HEK293 (cell line): ENCODE results near the gene NPAS1.

Source experiments
- CTCF ChIA-PET: fragments of 350-600 bp; formaldehyde crosslinking; extraction: SDS; loops from one replicate; lab custom pipeline; 2021; ENCODE audit warnings: antibody characterized with exemption; lab: Yijun Ruan, JAX
- POLR2A ChIA-PET: fragments of 300-600 bp; formaldehyde crosslinking; extraction: SDS; loops from one replicate; lab custom pipeline; 2020; ENCODE audit warnings: antibody characterized with exemption, inconsistent platforms; lab: Yijun Ruan, JAX
- H3K27ac ChIP-seq: fragments of 200-500 bp; sonication (Bioruptor generic); 2 replicates; pipeline ENCODE4 v1.5.1; 2014; ENCODE audit warnings: low read depth, low read length, control low read depth, inconsistent platforms; ENCODE audit errors: extremely low read depth
- H3K36me3 ChIP-seq, 2 experiments: fragments of 200-500 bp in 1 of 2; sonication (Bioruptor generic) in 1 of 2; 1 replicate in 1 of 2; 2 replicates in 1 of 2; pipeline ENCODE4 v1.5.1; 2014 to 2017; ENCODE audit warnings: inconsistent platforms in 2 of 2, low read length in 2 of 2; ENCODE audit not compliant: control insufficient read depth in 2 of 2, insufficient read depth in 1 of 2
- H3K4me1 ChIP-seq: fragments of 200-500 bp; sonication (Bioruptor generic); 2 replicates; pipeline ENCODE4 v1.5.1; 2014; ENCODE audit warnings: mild to moderate bottlenecking, low read length, inconsistent platforms; ENCODE audit not compliant: control insufficient read depth, insufficient read depth
- H3K4me3 ChIP-seq: 2 replicates; pipeline ENCODE4 v1.5.1; 2011; ENCODE audit warnings: low read depth, mild to moderate bottlenecking, control low read depth, low read length, moderate library complexity
- H3K9me3 ChIP-seq: fragments of 200-500 bp; sonication (Bioruptor generic); 2 replicates; pipeline ENCODE4 v1.5.1; 2014; ENCODE audit warnings: low read depth, low read length, inconsistent platforms; ENCODE audit not compliant: control insufficient read depth, insufficient read depth
- GLI4 ChIP-seq: fragments of 450-650 bp; formaldehyde crosslinking; IDR thresholded peaks from 2 replicates; pipeline ENCODE4 v1.5.1; 2016; ENCODE audit warnings: missing biosample characterization, missing genetic modification characterization
- KLF7 ChIP-seq: fragments of 450-650 bp; formaldehyde crosslinking; IDR thresholded peaks from 2 replicates; pipeline ENCODE4 v1.5.1; 2016; ENCODE audit warnings: missing biosample characterization, missing genetic modification characterization, borderline replicate concordance
- OSR2 ChIP-seq: fragments of 450-650 bp; formaldehyde crosslinking; IDR thresholded peaks from 2 replicates; pipeline ENCODE4 v1.5.1; 2016; ENCODE audit warnings: missing biosample characterization, missing genetic modification characterization
- PBX3 ChIP-seq: sonication (generic); formaldehyde crosslinking; IDR thresholded peaks from 2 replicates; pipeline ENCODE4 v1.8.1; 2022; ENCODE audit warnings: mild to moderate bottlenecking, moderate library complexity, missing genetic modification reagents
- PRDM10 ChIP-seq: fragments of 450-650 bp; formaldehyde crosslinking; IDR thresholded peaks from 2 replicates; pipeline ENCODE4 v1.5.1; 2016; ENCODE audit warnings: missing biosample characterization, missing genetic modification characterization
- PRDM6 ChIP-seq: fragments of 450-650 bp; formaldehyde crosslinking; IDR thresholded peaks from 2 replicates; pipeline ENCODE4 v1.5.1; 2017; ENCODE audit warnings: missing biosample characterization, missing genetic modification characterization
- SP7 ChIP-seq: fragments of 450-650 bp; formaldehyde crosslinking; IDR thresholded peaks from 2 replicates; pipeline ENCODE4 v1.5.1; 2016; ENCODE audit warnings: missing biosample characterization, missing genetic modification characterization
- TCF7L2 ChIP-seq: IDR thresholded peaks from 2 replicates; pipeline ENCODE4 v1.6.1; 2011; ENCODE audit warnings: low read depth, mild to moderate bottlenecking, inconsistent platforms, low read length, moderate library complexity, borderline replicate concordance
- ZBTB17 ChIP-seq: fragments of 450-650 bp; formaldehyde crosslinking; IDR thresholded peaks from 2 replicates; pipeline ENCODE4 v1.5.1; 2016; ENCODE audit warnings: missing biosample characterization, missing genetic modification characterization
- ZEB2 ChIP-seq: fragments of 450-650 bp; formaldehyde crosslinking; IDR thresholded peaks from 2 replicates; pipeline ENCODE4 v1.5.1; 2016; ENCODE audit warnings: missing biosample characterization, missing genetic modification characterization
- ZFP41 ChIP-seq: fragments of 450-650 bp; formaldehyde crosslinking; IDR thresholded peaks from 2 replicates; pipeline ENCODE4 v1.5.1; 2016; ENCODE audit warnings: missing biosample characterization, missing genetic modification characterization, borderline replicate concordance
- ZIC2 ChIP-seq: fragments of 450-650 bp; formaldehyde crosslinking; IDR thresholded peaks from 2 replicates; pipeline ENCODE4 v1.5.1; 2016; ENCODE audit warnings: missing biosample characterization, missing genetic modification characterization
- ZNF148 ChIP-seq: fragments of 450-650 bp; formaldehyde crosslinking; IDR thresholded peaks from 2 replicates; pipeline ENCODE4 v1.5.0; 2017; ENCODE audit warnings: missing biosample characterization, missing genetic modification characterization, borderline replicate concordance
- ZNF324 ChIP-seq: fragments of 450-650 bp; formaldehyde crosslinking; IDR thresholded peaks from 2 replicates; pipeline ENCODE4 v1.5.1; 2016; ENCODE audit warnings: missing biosample characterization, missing genetic modification characterization
- ZNF391 ChIP-seq: fragments of 450-650 bp; formaldehyde crosslinking; IDR thresholded peaks from 2 replicates; pipeline ENCODE4 v1.5.1; 2016; ENCODE audit warnings: low read depth, missing biosample characterization, missing genetic modification characterization, borderline replicate concordance
- ZNF394 ChIP-seq: fragments of 450-650 bp; formaldehyde crosslinking; IDR thresholded peaks from 2 replicates; pipeline ENCODE4 v1.5.1; 2016; ENCODE audit warnings: missing biosample characterization, missing genetic modification characterization, mild to moderate bottlenecking, moderate library complexity, borderline replicate concordance
- ZNF423 ChIP-seq: fragments of 450-650 bp; formaldehyde crosslinking; IDR thresholded peaks from 2 replicates; pipeline ENCODE4 v1.5.1; 2016; ENCODE audit warnings: missing biosample characterization, missing genetic modification characterization
- ZNF501 ChIP-seq: fragments of 450-650 bp; formaldehyde crosslinking; IDR thresholded peaks from 2 replicates; pipeline ENCODE4 v1.5.1; 2016; ENCODE audit warnings: missing biosample characterization, missing genetic modification characterization
- ZNF510 ChIP-seq: fragments of 450-650 bp; formaldehyde crosslinking; IDR thresholded peaks from 2 replicates; pipeline ENCODE4 v1.5.1; 2018; ENCODE audit warnings: mild to moderate bottlenecking, missing genetic modification characterization, missing biosample characterization; ENCODE audit not compliant: insufficient replicate concordance
- ZNF514 ChIP-seq: fragments of 450-650 bp; formaldehyde crosslinking; IDR thresholded peaks from 2 replicates; pipeline ENCODE4 v1.5.1; 2016; ENCODE audit warnings: missing biosample characterization, missing genetic modification characterization
- ZNF600 ChIP-seq: fragments of 450-650 bp; formaldehyde crosslinking; IDR thresholded peaks from 2 replicates; pipeline ENCODE4 v1.5.1; 2016; ENCODE audit warnings: missing biosample characterization, missing genetic modification characterization
- ZNF623 ChIP-seq: fragments of 450-650 bp; formaldehyde crosslinking; IDR thresholded peaks from 2 replicates; pipeline ENCODE4 v1.5.1; 2016; ENCODE audit warnings: missing biosample characterization, missing genetic modification characterization
- ZNF629 ChIP-seq: fragments of 450-650 bp; formaldehyde crosslinking; IDR thresholded peaks from 2 replicates; pipeline ENCODE4 v1.5.1; 2017; ENCODE audit warnings: missing biosample characterization, missing genetic modification characterization
- ZNF658 ChIP-seq: fragments of 450-650 bp; formaldehyde crosslinking; IDR thresholded peaks from 2 replicates; pipeline ENCODE4; 2016; ENCODE audit warnings: missing biosample characterization, missing genetic modification characterization
- ZNF692 ChIP-seq: fragments of 450-650 bp; formaldehyde crosslinking; IDR thresholded peaks from 2 replicates; pipeline ENCODE4 v1.5.1; 2016; ENCODE audit warnings: missing biosample characterization, missing genetic modification characterization
- ZNF830 ChIP-seq: fragments of 450-650 bp; IDR thresholded peaks from 2 replicates; pipeline ENCODE4 v1.5.0; 2018; ENCODE audit warnings: missing biosample characterization, missing genetic modification characterization, low read depth, mild to moderate bottlenecking, moderate library complexity

Gene NPAS1

GRCh38 chr19:46984077-46985010 lies 35.3 kb upstream of the NPAS1 start:
- peaks cover 7% of the 10 kb centered on the region for H3K4me1 ChIP-seq
- H3K36me3 ChIP-seq = peaks cover 0 to 17% of the 10 kb centered on the region in 2 experiments; a peak in 1 of 3 replicates
- H3K4me3 ChIP-seq = no peak overlapping the region
- ChIA-PET POLR2A (interaction anchor here (0.6 kb wide), 1 partner anchor 83 kb away, joined by 5 read pairs; no protein-coding TSS in a partner anchor), CTCF (interaction anchor here (0.6 to 1.6 kb wide), 7 partner anchors 7 to 127 kb away, joined by 3 to 7 read pairs (median 5); no protein-coding TSS in a partner anchor)
- H3K9me3 ChIP-seq = no peaks in the 10 kb centered on the region
- no peak overlapping the region for H3K27ac ChIP-seq
- TF ChIP-seq ZNF514 (tag by site-specific recombination) (no peak), ZNF148 (tag by site-specific recombination) (no peak), OSR2 (tag by site-specific recombination) (peak; percentile 61; the same call in 1 of the 2 replicates), ZNF324 (tag by site-specific recombination) (no peak), ZNF501 (tag by site-specific recombination) (no peak), ZNF623 (tag by site-specific recombination) (no peak), ZFP41 (tag by site-specific recombination) (no peak), ZNF510 (tag by site-specific recombination) (no peak), SP7 (tag by site-specific recombination) (peak; percentile 97), GLI4 (tag by site-specific recombination) (no peak), ZNF394 (no peak), ZNF391 (no peak), ZBTB17 (tag by site-specific recombination) (peak; percentile 91), TCF7L2 (no peak), ZIC2 (tag by site-specific recombination) (peak; percentile 66), PRDM10 (no peak), KLF7 (tag by site-specific recombination) (no peak), ZEB2 (0 out of 2 replicates have a peak, but pooled peaks have one; percentile 15), ZNF830 (tag by site-specific recombination) (no peak), ZNF692 (tag by site-specific recombination) (no peak), ZNF600 (tag by site-specific recombination) (peak; percentile 55; the same call in 1 of the 2 replicates), ZNF423 (tag by site-specific recombination) (no peak), ZNF658 (tag by site-specific recombination) (no peak), PRDM6 (tag by site-specific recombination) (peak; percentile 43; the same call in 1 of the 2 replicates), ZNF629 (tag by site-specific recombination) (0 out of 2 replicates have a peak, but pooled peaks have one; percentile 26), PBX3 (CRISPR knock-in tag) (no peak)
